ENCODE measurements around the gene VCL.
"Not testable (repeated sequence)": the region's sequence is repeated elsewhere in the genome, so short reads cannot be mapped to it uniquely, and the experiment has no call there.

The VCL gene

DNA sequence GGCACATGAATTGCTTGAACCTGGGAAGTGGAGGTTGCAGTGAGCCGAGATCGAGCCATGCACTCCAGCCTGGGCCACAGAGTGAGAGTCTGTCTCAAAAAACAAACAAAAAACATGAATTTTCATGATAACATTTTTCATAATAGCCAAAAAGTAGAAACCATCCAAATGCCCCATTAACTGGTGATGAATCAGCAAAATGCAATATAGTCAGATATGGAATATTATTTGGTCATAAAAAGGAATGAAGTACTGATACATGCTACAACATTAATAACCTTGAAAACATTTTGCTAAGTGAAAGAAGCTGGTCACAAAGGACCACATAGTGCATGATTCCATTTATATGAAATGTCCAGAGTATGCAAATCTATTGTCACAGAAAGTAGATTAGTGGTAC, 24.5 kb upstream of the VCL start:
- FAIRE-seq: no peak

DNA sequence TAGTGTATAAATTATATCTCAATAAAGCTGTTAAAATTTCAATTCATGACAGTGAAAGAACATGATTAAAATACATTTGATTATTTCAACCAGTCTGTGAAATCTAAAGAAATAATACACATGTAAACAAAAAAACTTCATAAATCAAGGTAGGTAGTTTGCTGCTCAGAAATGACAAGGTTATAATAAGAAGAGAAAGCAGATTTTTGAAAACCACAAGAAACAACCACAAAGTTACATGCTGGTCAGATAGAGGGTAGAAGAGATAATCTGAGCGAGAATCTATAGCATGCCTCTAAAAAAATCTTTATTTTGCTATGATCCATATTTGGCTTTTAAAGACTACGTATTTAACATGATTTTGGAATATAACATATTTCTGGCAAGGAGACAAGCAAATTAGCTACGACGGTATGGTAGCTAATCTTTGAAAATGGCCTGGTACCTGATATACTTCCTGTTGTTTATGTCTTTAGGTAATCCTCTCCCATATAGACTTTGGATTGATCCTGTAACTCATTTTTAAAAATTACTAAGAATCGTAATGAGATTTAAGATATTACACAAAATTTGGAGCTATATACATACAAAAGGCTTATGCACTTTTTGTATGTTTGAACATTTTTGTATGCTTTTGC, 23.5 kb upstream of the VCL start:
- peak; percentile 27 for FAIRE-seq

DNA sequence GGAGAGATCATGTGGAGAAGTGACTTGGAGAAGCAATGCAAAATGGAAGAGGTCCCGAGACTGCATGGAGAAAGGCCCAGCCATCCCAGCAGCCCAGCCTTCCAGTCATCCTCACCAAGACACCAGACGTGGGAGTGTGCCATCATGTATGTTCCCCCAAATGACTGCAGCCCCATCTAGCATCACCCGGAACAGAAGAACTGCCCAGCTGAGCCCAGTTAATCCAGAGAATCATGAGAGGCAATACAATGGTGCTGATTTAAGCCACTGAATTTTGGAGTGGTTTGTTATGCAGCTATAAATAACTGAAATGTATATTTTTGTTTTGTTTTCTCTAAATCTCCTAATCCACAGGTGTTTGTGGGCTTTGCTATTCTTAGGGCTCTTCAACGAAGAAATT, 22.5 kb upstream of the VCL start:
- FAIRE-seq: no peak

- no peak for FAIRE-seq
These were observed 18.6 kb upstream of the VCL start for GRCh38 chr10:73979141-73979808.

DNA sequence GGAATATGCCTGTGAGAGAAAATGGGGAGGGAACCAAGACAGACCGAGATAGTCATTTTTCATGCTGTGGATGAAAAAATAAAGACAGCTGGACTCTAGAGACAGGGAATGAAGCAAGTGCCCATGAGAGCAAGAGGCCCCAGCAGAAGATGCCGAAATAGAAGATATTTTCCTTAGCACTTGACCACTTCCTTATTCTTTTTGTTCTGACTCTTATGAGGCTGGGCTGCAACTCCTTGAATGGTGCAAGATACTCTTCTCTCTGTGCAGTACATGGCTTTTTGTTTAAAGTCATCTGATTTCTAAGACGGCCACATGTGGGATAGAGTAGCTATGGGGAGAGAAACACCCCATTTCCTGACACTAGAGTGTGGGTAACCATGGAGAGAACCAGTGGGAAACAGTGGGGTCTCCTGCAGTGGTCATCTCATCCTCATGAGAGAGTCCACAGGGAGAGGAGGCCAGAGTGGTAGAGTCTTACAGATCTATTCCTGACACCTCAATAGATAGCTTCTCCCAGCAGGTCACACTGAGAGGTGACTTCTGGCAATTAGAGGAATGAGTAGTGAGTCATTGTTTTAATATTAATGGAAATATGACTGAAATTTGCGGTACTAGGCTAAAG, 18.0 kb upstream of the VCL start:
- no peak for FAIRE-seq

GRCh38 chr10:73981812-73982211, 16.1 kb upstream of the VCL start:
- no peak for FAIRE-seq

- FAIRE-seq: no peak
These were observed 14.5 kb upstream of the VCL start for GRCh38 chr10:73983096-73984047.

- FAIRE-seq: no peak
These were observed 8.2 kb upstream of the VCL start for GRCh38 chr10:73989594-73990150.

GRCh38 chr10:73991203-73991883, 6.6 kb upstream of the VCL start:
- FAIRE-seq: no peak

GRCh38 chr10:73991884-73992245, 6.1 kb upstream of the VCL start:
- no peak for FAIRE-seq

GRCh38 chr10:73992899-73993788, 4.8 kb upstream of the VCL start:
- FAIRE-seq: no peak

GRCh38 chr10:73995035-73995358, 2.9 kb upstream of the VCL start:
- no peak for FAIRE-seq

DNA sequence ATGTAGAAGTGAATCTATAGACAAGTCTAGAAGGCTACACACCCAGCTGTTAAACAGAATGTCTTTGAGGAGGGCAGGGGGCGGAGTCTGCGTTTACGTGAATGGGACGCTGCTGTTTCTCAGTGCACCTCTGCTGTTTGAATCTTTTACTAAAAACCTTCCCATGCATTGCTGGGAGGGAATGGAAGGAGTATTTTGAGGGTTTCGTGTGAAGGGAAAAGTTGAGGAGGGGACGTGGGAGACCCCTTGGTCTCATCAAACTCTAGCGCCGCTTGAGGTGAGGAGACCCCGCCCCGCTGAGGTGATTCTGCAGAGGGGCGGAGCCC, 492 bp upstream of the VCL start:
- no peak for FAIRE-seq

DNA sequence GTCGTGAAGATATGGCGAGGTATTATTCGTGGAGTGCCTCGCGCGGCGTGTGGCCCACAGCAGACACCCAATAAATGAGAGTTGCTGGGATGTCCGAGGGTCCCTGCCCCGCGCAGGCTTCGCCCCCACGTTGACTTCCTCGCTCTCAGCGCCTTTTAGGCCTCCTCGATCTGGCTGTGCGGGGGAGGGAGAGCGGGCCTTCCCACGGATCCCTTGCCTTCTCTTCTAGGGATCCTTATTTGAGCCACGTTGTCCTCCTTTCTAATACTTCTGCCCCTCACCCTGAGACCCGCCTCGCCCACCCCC, 660 bp downstream of the VCL start:
- FAIRE-seq: no peak

DNA sequence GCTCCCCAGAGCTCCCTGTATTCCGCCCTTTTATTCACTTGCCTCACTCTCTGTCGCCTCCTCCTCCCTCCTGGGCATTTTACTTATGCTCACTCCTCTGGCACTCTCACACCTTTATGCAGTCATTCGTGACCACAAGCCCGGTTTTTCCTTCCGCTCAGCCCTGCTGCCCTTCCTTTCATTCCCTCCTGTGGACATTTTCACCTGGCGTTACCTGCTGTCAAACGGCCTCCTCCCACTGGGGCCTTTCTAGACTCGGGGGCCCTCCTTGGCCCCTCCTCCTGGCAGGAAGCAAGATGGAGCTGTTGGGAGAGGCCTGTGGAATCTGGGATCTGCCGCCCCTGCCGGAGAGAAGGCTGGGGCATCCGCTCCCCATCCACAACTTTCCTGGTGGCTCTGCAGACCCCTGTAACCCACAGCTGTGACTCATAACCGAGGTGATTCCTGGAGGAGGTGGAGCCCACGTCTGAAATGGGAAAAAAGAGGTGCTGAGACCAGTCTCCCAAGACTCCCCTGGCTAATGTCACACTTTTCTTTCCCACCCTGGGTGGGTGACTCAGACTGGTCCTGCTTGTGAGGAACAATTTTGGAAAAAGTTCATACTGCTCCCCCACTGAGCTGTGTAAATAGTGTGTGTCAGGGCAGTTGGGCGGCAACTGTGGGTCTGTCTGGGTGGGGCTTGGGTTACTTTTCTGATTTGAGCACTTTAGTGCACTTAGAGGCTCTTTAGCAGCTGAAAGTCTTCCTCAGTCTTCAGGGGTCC, 1.2 kb downstream of the VCL start:
- FAIRE-seq: no peak

GRCh38 chr10:73999703-74000102, 1.8 kb downstream of the VCL start:
- no peak for FAIRE-seq

- not testable (repeated sequence) for FAIRE-seq
These were observed 2.3 kb downstream of the VCL start for GRCh38 chr10:74000244-74000643.

DNA sequence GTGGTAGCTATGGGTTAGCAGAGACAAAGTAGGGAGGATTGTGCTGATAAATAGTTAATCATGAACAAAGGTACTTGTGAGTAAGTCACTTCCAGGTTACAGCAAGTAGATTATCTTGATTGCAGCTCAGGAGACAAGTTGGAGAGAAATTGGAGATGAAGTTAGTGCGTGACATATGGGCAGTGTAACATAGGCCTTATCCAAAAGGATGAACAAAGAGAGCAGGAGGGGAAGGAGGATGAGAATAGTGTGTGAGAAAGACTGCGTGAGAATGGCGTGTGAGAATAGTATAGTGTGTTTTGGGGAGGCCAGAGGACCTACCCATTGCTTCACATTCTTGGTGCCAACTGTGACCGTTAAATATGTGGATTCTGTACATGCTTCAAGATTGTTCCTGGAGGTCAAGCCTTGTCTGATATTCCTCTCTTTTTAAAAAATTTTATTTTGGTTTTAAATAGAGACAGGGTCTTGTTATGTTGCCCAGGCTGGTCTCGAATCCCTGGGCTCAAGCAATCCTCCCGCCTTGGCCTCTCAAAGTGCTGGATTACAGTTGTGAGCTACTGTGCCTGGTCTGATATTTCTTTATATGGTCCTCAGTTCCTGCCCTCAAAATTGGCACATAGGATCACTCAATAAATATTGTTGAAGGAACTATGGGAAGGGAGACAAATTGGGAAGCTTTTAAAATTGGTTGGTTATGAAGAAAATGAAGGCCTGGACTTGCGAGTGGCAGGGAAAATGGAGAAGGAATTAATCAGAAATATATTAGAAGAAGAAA, 3.2 kb downstream of the VCL start:
- no peak for FAIRE-seq

DNA sequence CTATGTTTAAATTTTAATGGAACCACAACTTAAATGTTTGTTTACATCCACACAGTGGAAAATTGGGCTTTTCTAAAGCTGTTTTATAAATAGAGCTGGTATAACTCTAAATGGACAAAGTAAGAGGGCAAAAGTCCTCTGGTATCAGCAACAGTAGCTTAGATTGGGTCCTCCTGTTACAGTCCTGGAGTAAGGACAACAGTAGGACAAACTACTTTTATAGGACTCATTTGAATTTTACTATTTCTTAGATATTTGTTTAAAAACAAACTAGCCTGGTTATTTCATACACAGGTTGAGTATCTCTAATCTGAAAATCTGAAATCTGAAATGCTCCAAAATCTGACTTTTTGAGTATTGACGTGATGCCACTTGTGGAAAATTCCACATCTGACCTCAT, 8.4 kb downstream of the VCL start:
- FAIRE-seq: no peak

GRCh38 chr10:74008212-74008731, 10.4 kb downstream of the VCL start:
- FAIRE-seq: no peak
